Fibroblast of villous mesenchyme (primary cell): ENCODE measurements around the gene GAS2L2. TPM values are rescaled to one million over a fixed set of nuclear protein-coding genes. Genes with fewer than 3 reads are reported as not detected.

Source experiments
- DNase-seq: peaks from one replicate; pipeline ENCODE4 v3.0.0-alpha.2; 2010; ENCODE audit warnings: low read depth
- H3K4me3 ChIP-seq: 2 replicates; pipeline ENCODE4 v1.5.1; 2011; ENCODE audit warnings: low read depth, mild to moderate bottlenecking, low read length
- total RNA-seq: library from RNA; depleted of rRNA; stranded (reverse); fragments of >200 nt; gene quantifications from 2 replicates; pipeline ENCODE4 v1.2.3, GENCODE V29; 2012
- TF ChIP-seq, protein P1 (sequence below): IDR thresholded peaks from 2 replicates; pipeline ENCODE4 v1.5.1; 2012; ENCODE audit warnings: low read depth, mild to moderate bottlenecking, low read length; ENCODE audit not compliant: insufficient read depth

GAS2L2 gene
- total RNA-seq, 1 donor = not detected

GRCh38 chr17:35745749-35746320, 7.2 kb downstream of the GAS2L2 start:
- TF ChIP-seq, protein P1, sequence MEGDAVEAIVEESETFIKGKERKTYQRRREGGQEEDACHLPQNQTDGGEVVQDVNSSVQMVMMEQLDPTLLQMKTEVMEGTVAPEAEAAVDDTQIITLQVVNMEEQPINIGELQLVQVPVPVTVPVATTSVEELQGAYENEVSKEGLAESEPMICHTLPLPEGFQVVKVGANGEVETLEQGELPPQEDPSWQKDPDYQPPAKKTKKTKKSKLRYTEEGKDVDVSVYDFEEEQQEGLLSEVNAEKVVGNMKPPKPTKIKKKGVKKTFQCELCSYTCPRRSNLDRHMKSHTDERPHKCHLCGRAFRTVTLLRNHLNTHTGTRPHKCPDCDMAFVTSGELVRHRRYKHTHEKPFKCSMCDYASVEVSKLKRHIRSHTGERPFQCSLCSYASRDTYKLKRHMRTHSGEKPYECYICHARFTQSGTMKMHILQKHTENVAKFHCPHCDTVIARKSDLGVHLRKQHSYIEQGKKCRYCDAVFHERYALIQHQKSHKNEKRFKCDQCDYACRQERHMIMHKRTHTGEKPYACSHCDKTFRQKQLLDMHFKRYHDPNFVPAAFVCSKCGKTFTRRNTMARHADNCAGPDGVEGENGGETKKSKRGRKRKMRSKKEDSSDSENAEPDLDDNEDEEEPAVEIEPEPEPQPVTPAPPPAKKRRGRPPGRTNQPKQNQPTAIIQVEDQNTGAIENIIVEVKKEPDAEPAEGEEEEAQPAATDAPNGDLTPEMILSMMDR = no peak
- H3K4me3 ChIP-seq = no peak overlapping the region
- DNase-seq = no peak

GRCh38 chr17:35745246-35745645, 7.8 kb downstream of the GAS2L2 start:
- no peak overlapping the region for H3K4me3 ChIP-seq
- TF ChIP-seq, protein P1 = no peak
- no peak for DNase-seq

DNA sequence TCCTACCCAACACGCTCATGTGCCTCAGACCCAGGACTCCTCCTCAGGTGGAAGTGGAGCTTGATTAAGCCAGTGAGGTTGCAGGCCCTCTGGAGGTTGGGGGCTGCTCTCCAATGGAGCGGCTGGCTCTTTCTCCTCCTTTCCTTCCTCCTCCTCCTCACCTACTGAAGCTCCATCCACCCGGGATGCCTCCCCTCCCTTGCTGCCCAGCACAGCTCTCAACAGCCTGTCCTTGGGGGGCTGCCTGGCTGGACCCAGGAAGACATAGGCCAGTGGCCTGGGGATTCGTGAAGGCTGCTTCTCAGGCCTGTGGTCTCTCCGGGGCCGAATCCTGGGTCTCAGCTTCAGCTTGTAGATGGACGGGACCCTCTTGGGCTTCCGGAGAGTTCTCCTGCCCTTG, 8.2 kb downstream of the GAS2L2 start:
- no peak for DNase-seq
- TF ChIP-seq, protein P1 = no peak
- no peak overlapping the region for H3K4me3 ChIP-seq

DNA sequence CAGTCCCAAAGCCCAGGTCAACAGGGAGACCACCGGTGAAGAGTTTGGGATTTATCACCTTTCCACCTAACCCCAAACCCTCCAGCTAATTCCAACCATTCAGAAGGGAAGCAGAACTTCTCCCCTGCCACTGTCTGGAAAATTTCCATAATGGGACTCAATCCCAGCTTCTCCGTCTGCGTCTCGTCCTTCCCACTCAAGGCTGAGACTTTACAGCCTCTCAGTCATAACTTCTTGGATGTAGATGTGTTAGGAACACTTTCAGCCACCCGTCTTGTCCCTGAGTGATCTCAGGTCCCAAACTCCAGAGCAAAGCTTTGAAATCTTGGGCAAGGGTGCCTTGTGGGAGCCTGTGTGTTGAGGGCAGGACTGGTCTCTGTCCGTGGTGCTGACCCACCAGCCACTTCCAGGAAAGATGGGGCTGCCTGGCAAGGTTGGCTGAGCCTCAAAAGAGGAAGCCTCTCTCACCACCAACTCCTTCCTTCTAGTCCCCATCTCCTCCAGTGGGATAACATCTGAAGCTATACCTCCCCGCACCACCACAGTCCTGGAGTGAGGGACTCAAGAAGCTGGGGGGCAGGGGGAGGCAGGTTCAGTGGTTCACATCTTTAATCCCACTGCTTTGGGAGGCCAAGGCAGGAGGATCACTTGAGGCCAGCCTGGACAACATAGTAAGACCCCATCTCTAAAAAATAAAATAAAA, 9.3 kb downstream of the GAS2L2 start:
- H3K4me3 ChIP-seq = no peak overlapping the region
- TF ChIP-seq, protein P1 = no peak
- peak; percentile 48 for DNase-seq

DNA sequence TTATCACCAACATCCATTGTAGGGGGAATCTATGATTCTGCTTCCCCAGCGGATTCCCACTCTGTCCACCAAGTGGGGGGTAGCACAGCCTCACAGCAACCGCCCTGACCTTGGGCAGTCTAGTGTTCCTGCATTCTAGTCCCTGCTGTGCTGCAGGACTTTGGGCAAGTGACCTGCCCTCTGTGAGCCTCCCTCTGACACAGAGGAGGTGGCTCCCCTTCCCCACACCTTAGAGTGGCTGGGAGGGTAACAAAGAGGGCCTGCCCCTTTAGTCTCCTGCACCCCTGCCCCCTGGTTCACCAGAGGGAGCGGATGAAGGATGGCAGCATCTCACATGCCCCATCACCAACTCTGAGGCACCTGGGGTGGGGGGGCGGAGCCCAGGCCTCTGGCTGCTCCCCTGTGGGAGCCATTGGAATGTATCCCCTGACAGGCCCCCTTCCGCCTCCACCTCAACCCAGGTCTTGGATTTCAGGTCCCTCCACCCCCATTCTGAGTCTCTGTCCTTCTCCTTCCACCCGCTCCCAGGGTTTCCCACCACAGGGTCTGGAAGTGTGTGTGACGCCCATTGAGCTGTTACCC, 10.1 kb downstream of the GAS2L2 start:
- TF ChIP-seq, protein P1 = no peak
- no peak overlapping the region for H3K4me3 ChIP-seq
- DNase-seq = no peak

- DNase-seq = no peak
- TF ChIP-seq, protein P1 = no peak
- H3K4me3 ChIP-seq = no peak overlapping the region
These were observed 10.5 kb downstream of the GAS2L2 start for GRCh38 chr17:35742496-35742895.
